ENCODE results near the gene GAA.

GAA gene

GRCh38 chr17:80101011-80101945 is at the start of gene GAA:
Gene GAA, plus strand, starts transcription at chr17:80101581. Its CDS starts 3,006 bp downstream, at chr17:80104587.
- H3K36me3 Mint-ChIP-seq, result peaks cover 14% of the 10 kb centered on the region
- ATAC-seq (peak; percentile 88), DNase-seq (ENCODE audit: low spot score in 2 of 2) (peak; percentile 94 to 98)

GRCh38 chr17:80051681-80052080 is 49.7 kb upstream of the GAA start:
- Mint-ChIP-seq H3K36me3 (no peaks in the 10 kb centered on the region), H3K4me3 (no peak overlapping the region), H3K4me1 (no peaks in the 10 kb centered on the region), H3K27ac (no peak overlapping the region), H3K9me3 (no peaks in the 10 kb centered on the region)
- DNase-seq (ENCODE audit: low spot score in 2 of 2) (no peak), ATAC-seq (no peak)

More at GRCh38 chr17:80101011-80101945, at the start of gene GAA:
- Mint-ChIP-seq H3K4me1 (peaks cover 31% of the 10 kb centered on the region), H3K27ac (peak within 1 kb of the TSS; percentile 90), H3K4me3 (peak within 1 kb of the TSS; percentile 93), H3K9me3 (no peaks in the 10 kb centered on the region)

GRCh38 chr17:80053102-80053501 is 48.3 kb upstream of the GAA start:
- H3K4me1 Mint-ChIP-seq, result no peaks in the 10 kb centered on the region
- H3K36me3 Mint-ChIP-seq, result no peaks in the 10 kb centered on the region
- no peak overlapping the region for H3K27ac Mint-ChIP-seq
- DNase-seq (ENCODE audit: low spot score in 2 of 2), result no peak
- ATAC-seq, result no peak
- no peaks in the 10 kb centered on the region for H3K9me3 Mint-ChIP-seq
- H3K4me3 Mint-ChIP-seq, result no peak overlapping the region

GRCh38 chr17:80055597-80055996 is 45.8 kb upstream of the GAA start:
- ATAC-seq, result no peak

GRCh38 chr17:80058311-80058955 is 42.9 kb upstream of the GAA start:
- no peak overlapping the region for H3K27ac Mint-ChIP-seq

More at GRCh38 chr17:80055597-80055996, 45.8 kb upstream of the GAA start:
- no peaks in the 10 kb centered on the region for H3K36me3 Mint-ChIP-seq
- no peaks in the 10 kb centered on the region for H3K4me1 Mint-ChIP-seq
- DNase-seq (ENCODE audit: low spot score in 2 of 2), result no peak
- no peak overlapping the region for H3K4me3 Mint-ChIP-seq
- H3K9me3 Mint-ChIP-seq, result no peaks in the 10 kb centered on the region
- H3K27ac Mint-ChIP-seq, result no peak overlapping the region

GRCh38 chr17:80060644-80061043 is 40.7 kb upstream of the GAA start:
- ATAC-seq (no peak), DNase-seq (ENCODE audit: low spot score in 2 of 2) (no peak)
- no peak overlapping the region for H3K27ac Mint-ChIP-seq
- H3K9me3 Mint-ChIP-seq, result no peaks in the 10 kb centered on the region
- H3K4me1 Mint-ChIP-seq, result no peaks in the 10 kb centered on the region
- H3K36me3 Mint-ChIP-seq, result no peaks in the 10 kb centered on the region
- H3K4me3 Mint-ChIP-seq, result no peak overlapping the region

More at GRCh38 chr17:80058311-80058955, 42.9 kb upstream of the GAA start:
- Mint-ChIP-seq H3K36me3 (no peaks in the 10 kb centered on the region), H3K4me1 (no peaks in the 10 kb centered on the region), H3K4me3 (no peak overlapping the region), H3K9me3 (no peaks in the 10 kb centered on the region)
- DNase-seq (ENCODE audit: low spot score in 2 of 2) (no peak), ATAC-seq (no peak)

GRCh38 chr17:80061421-80061820 is 40.0 kb upstream of the GAA start:
- Mint-ChIP-seq H3K4me1 (no peaks in the 10 kb centered on the region), H3K9me3 (no peaks in the 10 kb centered on the region), H3K4me3 (no peak overlapping the region), H3K36me3 (no peaks in the 10 kb centered on the region), H3K27ac (no peak overlapping the region)
- ATAC-seq (no peak), DNase-seq (ENCODE audit: low spot score in 2 of 2) (no peak)

- no peak for DNase-seq (ENCODE audit: low spot score in 2 of 2)
- no peak overlapping the region for H3K4me3 Mint-ChIP-seq
- H3K27ac Mint-ChIP-seq, result no peak overlapping the region
- no peaks in the 10 kb centered on the region for H3K9me3 Mint-ChIP-seq
- no peaks in the 10 kb centered on the region for H3K36me3 Mint-ChIP-seq
- no peak for ATAC-seq
- H3K4me1 Mint-ChIP-seq, result no peaks in the 10 kb centered on the region
Measured at GRCh38 chr17:80063830-80064585, 37.4 kb upstream of the GAA start.

GRCh38 chr17:80064696-80065095 is 36.7 kb upstream of the GAA start:
- ATAC-seq (no peak), DNase-seq (ENCODE audit: low spot score in 2 of 2) (no peak)
- Mint-ChIP-seq H3K36me3 (no peaks in the 10 kb centered on the region), H3K4me3 (no peak overlapping the region), H3K4me1 (no peaks in the 10 kb centered on the region), H3K9me3 (no peaks in the 10 kb centered on the region), H3K27ac (no peak overlapping the region)

- no peaks in the 10 kb centered on the region for H3K4me1 Mint-ChIP-seq
- ATAC-seq, result no peak
Measured at GRCh38 chr17:80065478-80066170, 35.8 kb upstream of the GAA start.

GRCh38 chr17:80067393-80067986 is 33.9 kb upstream of the GAA start:
- H3K4me3 Mint-ChIP-seq, result no peak overlapping the region
- no peaks in the 10 kb centered on the region for H3K4me1 Mint-ChIP-seq
- no peak overlapping the region for H3K27ac Mint-ChIP-seq
- no peaks in the 10 kb centered on the region for H3K9me3 Mint-ChIP-seq
- ATAC-seq (no peak), DNase-seq (ENCODE audit: low spot score in 2 of 2) (no peak)
- H3K36me3 Mint-ChIP-seq, result no peaks in the 10 kb centered on the region

More at GRCh38 chr17:80065478-80066170, 35.8 kb upstream of the GAA start:
- H3K36me3 Mint-ChIP-seq, result no peaks in the 10 kb centered on the region
- DNase-seq (ENCODE audit: low spot score in 2 of 2), result no peak
- H3K27ac Mint-ChIP-seq, result no peak overlapping the region
- H3K4me3 Mint-ChIP-seq, result no peak overlapping the region
- no peaks in the 10 kb centered on the region for H3K9me3 Mint-ChIP-seq

GRCh38 chr17:80068301-80069222 is 32.8 kb upstream of the GAA start:
- DNase-seq (ENCODE audit: low spot score in 2 of 2), result no peak

GRCh38 chr17:80070375-80071115 is 30.8 kb upstream of the GAA start:
- Mint-ChIP-seq H3K27ac (no peak overlapping the region), H3K36me3 (no peaks in the 10 kb centered on the region), H3K9me3 (no peaks in the 10 kb centered on the region), H3K4me1 (no peaks in the 10 kb centered on the region), H3K4me3 (no peak overlapping the region)
- ATAC-seq (no peak), DNase-seq (ENCODE audit: low spot score in 2 of 2) (no peak)

More at GRCh38 chr17:80068301-80069222, 32.8 kb upstream of the GAA start:
- Mint-ChIP-seq H3K4me3 (no peak overlapping the region), H3K27ac (no peak overlapping the region), H3K4me1 (no peaks in the 10 kb centered on the region), H3K36me3 (no peaks in the 10 kb centered on the region), H3K9me3 (no peaks in the 10 kb centered on the region)
- ATAC-seq, result no peak

Measured in stimulated activated effector memory CD8-positive, alpha-beta T cell treated with anti-CD3 and anti-CD28 coated beads, Interleukin-12 subunit alpha, Interleukin-12 subunit beta, amount 100 ng/mL, for 72 hours (primary cell).